IMR-90 (cell line): Measurements from ENCODE around the gene MIEN1. TPM values are rescaled to one million over a fixed set of nuclear protein-coding genes. Genes with fewer than 3 reads are reported as not detected.

Experiments
- ATAC-seq: fragments of 200-7000 bp; cut with Tn5 transposase; 2 replicates; pipeline ENCODE4 v1.9.1; 2020; ENCODE audit warnings: low read depth, mild to moderate bottlenecking, moderate library complexity
- BruUV-seq: library from RNA; stranded (reverse); fragments of 400-500 nt; replicated peaks from 2 replicates; lab custom pipeline; 2021; lab: Mats Ljungman, UMichigan
- CTCF ChIA-PET: fragments of 300-600 bp; formaldehyde crosslinking; extraction: SDS; loops from one replicate; lab custom pipeline; 2021; ENCODE audit warnings: antibody characterized with exemption; lab: Yijun Ruan, JAX
- POLR2A ChIA-PET: fragments of 300-600 bp; sonication (Branson Sonifier 250); formaldehyde crosslinking; loops from one replicate; lab custom pipeline; 2022; ENCODE audit warnings: antibody characterized with exemption; ENCODE audit not compliant: unreplicated experiment; lab: Charles Lee
- DNase-seq: peaks from one replicate; pipeline ENCODE4 v3.0.0; 2013
- H2AFZ ChIP-seq: replicated peaks from 2 replicates; pipeline ENCODE3; 2013; ENCODE audit warnings: low read length, mild to moderate bottlenecking; ENCODE audit not compliant: poor library complexity
- H2AK5ac ChIP-seq: 2 replicates; pipeline ENCODE4 v1.6.1; 2013; ENCODE audit warnings: low read depth, low read length, inconsistent platforms
- H2AK9ac ChIP-seq: replicated peaks from 2 replicates; pipeline ENCODE3; 2013; ENCODE audit warnings: mild to moderate bottlenecking, low read depth, low read length, moderate library complexity; ENCODE audit not compliant: poor library complexity
- H2BK120ac ChIP-seq: 2 replicates; pipeline ENCODE4 v1.6.1; 2013; ENCODE audit warnings: low read depth, low read length, inconsistent platforms
- H2BK15ac ChIP-seq: 3 replicates; pipeline ENCODE4 v1.6.1; 2013; ENCODE audit warnings: low read depth, low read length, inconsistent platforms
- H2BK20ac ChIP-seq: 2 replicates; pipeline ENCODE4 v1.6.1; 2013; ENCODE audit warnings: low read depth, mild to moderate bottlenecking, inconsistent platforms, low read length, moderate library complexity
- H2BK5ac ChIP-seq: 2 replicates; pipeline ENCODE4 v1.6.1; 2013; ENCODE audit warnings: mild to moderate bottlenecking, low read depth, low read length, inconsistent platforms; ENCODE audit not compliant: poor library complexity, severe bottlenecking
- H3K14ac ChIP-seq: replicated peaks from 2 replicates; pipeline ENCODE4 v1.6.1; 2013; ENCODE audit warnings: low read depth, low read length, inconsistent platforms
- H3K18ac ChIP-seq: 2 replicates; pipeline ENCODE4 v1.6.1; 2013; ENCODE audit warnings: low read depth, low read length, control low read depth
- H3K23ac ChIP-seq: 2 replicates; pipeline ENCODE4 v1.6.1; 2013; ENCODE audit warnings: low read depth, low read length, inconsistent platforms
- H3K27ac ChIP-seq: 2 replicates; pipeline ENCODE4 v1.5.1; 2013; ENCODE audit warnings: mild to moderate bottlenecking, control low read depth, low read length; ENCODE audit not compliant: insufficient read depth
- H3K27me3 ChIP-seq: 2 replicates; pipeline ENCODE4 v1.6.1; 2013; ENCODE audit warnings: low read length; ENCODE audit not compliant: control insufficient read depth, insufficient read depth
- H3K36me3 ChIP-seq: 2 replicates; pipeline ENCODE4 v1.6.1; 2013; ENCODE audit warnings: low read length, mixed read lengths; ENCODE audit not compliant: control insufficient read depth, insufficient read depth
- H3K4ac ChIP-seq: 2 replicates; pipeline ENCODE4 v1.6.1; 2013; ENCODE audit warnings: low read depth, low read length, inconsistent platforms
- H3K4me1 ChIP-seq: 2 replicates; pipeline ENCODE4 v1.6.1; 2013; ENCODE audit warnings: low read length, mixed read lengths; ENCODE audit not compliant: control insufficient read depth, insufficient read depth
- H3K4me2 ChIP-seq: 2 replicates; pipeline ENCODE4 v1.6.1; 2013; ENCODE audit warnings: low read depth, mild to moderate bottlenecking, control low read depth, low read length, moderate library complexity
- H3K4me3 ChIP-seq: 2 replicates; pipeline ENCODE4 v1.5.1; 2013; ENCODE audit warnings: low read depth, mild to moderate bottlenecking, control low read depth, low read length, moderate library complexity; ENCODE audit not compliant: insufficient read depth
- H3K56ac ChIP-seq: 2 replicates; pipeline ENCODE4 v1.6.1; 2013; ENCODE audit warnings: low read length, inconsistent platforms; ENCODE audit not compliant: insufficient read depth; ENCODE audit errors: extremely low read depth
- H3K79me1 ChIP-seq, 2 experiments: 2 replicates each; pipeline ENCODE4 v1.6.1; 2013; ENCODE audit warnings: low read length in 2 of 2, inconsistent platforms in 1 of 2, low read depth in 1 of 2
- H3K9ac ChIP-seq: 2 replicates; pipeline ENCODE4 v1.6.1; 2013; ENCODE audit warnings: low read depth, low read length, control low read depth
- H3K9me1 ChIP-seq: 2 replicates; pipeline ENCODE4 v1.6.1; 2013; ENCODE audit warnings: low read length, inconsistent platforms; ENCODE audit not compliant: insufficient read depth
- H3K9me3 ChIP-seq: 2 replicates; pipeline ENCODE4 v1.6.1; 2013; ENCODE audit warnings: low read length; ENCODE audit not compliant: control insufficient read depth, insufficient read depth
- H4K20me1 ChIP-seq: 2 replicates; pipeline ENCODE4 v1.6.1; 2013; ENCODE audit warnings: low read length, inconsistent platforms; ENCODE audit not compliant: insufficient read depth
- H4K5ac ChIP-seq: 2 replicates; pipeline ENCODE4 v1.6.1; 2013; ENCODE audit warnings: mild to moderate bottlenecking, low read depth, low read length, control low read depth
- H4K8ac ChIP-seq, 2 experiments: 2 replicates each; pipeline ENCODE4 v1.6.1; 2013; ENCODE audit warnings: low read depth in 2 of 2, low read length in 2 of 2, control low read depth in 1 of 2, inconsistent platforms in 1 of 2
- H4K91ac ChIP-seq: 2 replicates; pipeline ENCODE4 v1.6.1; 2013; ENCODE audit warnings: low read depth, low read length, inconsistent platforms; ENCODE audit not compliant: insufficient read depth
- CEBPB ChIP-seq: IDR thresholded peaks from 2 replicates; pipeline ENCODE4 v1.6.1; 2012; ENCODE audit warnings: low read depth, low read length, improper control_type of control experiment
- CHD1 ChIP-seq: IDR thresholded peaks from 2 replicates; pipeline ENCODE4 v1.6.1; 2012; ENCODE audit warnings: low read depth, low read length, improper control_type of control experiment
- MAFK ChIP-seq: IDR thresholded peaks from 2 replicates; pipeline ENCODE4 v1.6.1; 2012; ENCODE audit warnings: low read depth, low read length, improper control_type of control experiment
- MXI1 ChIP-seq: IDR thresholded peaks from 2 replicates; pipeline ENCODE4 v1.6.1; 2012; ENCODE audit warnings: low read depth, mild to moderate bottlenecking, low read length, moderate library complexity, borderline replicate concordance
- NFE2L2 ChIP-seq: fragments of 150-350 bp; IDR thresholded peaks from 2 replicates; pipeline ENCODE4 v1.6.1; 2016; ENCODE audit warnings: low read depth, mild to moderate bottlenecking, low read length
- RAD21 ChIP-seq: IDR thresholded peaks from 2 replicates; pipeline ENCODE4 v1.6.1; 2012; ENCODE audit warnings: low read length, improper control_type of control experiment
- USF2 ChIP-seq: fragments of 150-350 bp; IDR thresholded peaks from 2 replicates; pipeline ENCODE4 v1.6.1; 2017; ENCODE audit warnings: mild to moderate bottlenecking, antibody characterized with exemption, low read length, low read depth
- WGBS, 2 experiments: methylation state at CpG; one replicate each; pipeline versions ENCODE4 v1.1.5 to v1.1.7; 2013; ENCODE audit warnings: missing lambda C conversion rate in 2 of 2; ENCODE audit not compliant: insufficient read length in 1 of 2; ENCODE audit errors: extremely low coverage in 2 of 2; 5-methylcytosine and 5-hydroxymethylcytosine counted together
- dilution Hi-C: fragments of 300-500 bp; cut with HindIII; formaldehyde crosslinking; loops from one replicate; pipeline ENCODE4 v1.14.3; 2018; ENCODE audit warnings: low sequenced_read_pairs; ENCODE audit not compliant: unreplicated experiment
- in situ Hi-C: fragments of 300-500 bp; cut with MboI; formaldehyde crosslinking; loops from 3 replicates; pipeline ENCODE4 v1.14.3; 2019; ENCODE audit warnings: low sequenced_read_pairs, inconsistent platforms, mixed read lengths
- intact Hi-C: fragments of 100-400 bp; cut with micrococcal nuclease; formaldehyde crosslinking; loops from 2 replicates; pipeline ENCODE4 v1.10.0; 2022
- polyA plus RNA-seq, 3 experiments: library from polyadenylated mRNA; depleted of rRNA; stranded (reverse); fragments of >200 nt; gene quantifications; 2 replicates each; pipeline ENCODE4 v1.2.3, GENCODE V29; 2012; ENCODE audit warnings: low replicate concordance in 1 of 3
- total RNA-seq: library from RNA; depleted of rRNA; stranded (reverse); fragments of >200 nt; gene quantifications from 2 replicates; pipeline ENCODE4 v1.2.3, GENCODE V29; 2012

The MIEN1 gene
- total and polyA plus RNA-seq, 2 of the 4 experiments (the other 2 are of a cell fraction) = 20.3 to 75.6 TPM

GRCh38 chr17:39735882-39736281 is 5.5 kb upstream of the MIEN1 start:
- Histone ChIP-seq H3K18ac (no peak overlapping the region), H3K4me3 (no peak overlapping the region), H3K9me1 (0 out of 2 replicates have a peak, but pooled peaks cover 6% of the 10 kb centered on the region), H2BK15ac (no peak overlapping the region), H4K91ac (no peak overlapping the region), H3K9me3 (no peaks in the 10 kb centered on the region), H4K8ac (no peak overlapping the region), H3K27ac (no peak overlapping the region), H2AK5ac (no peak overlapping the region), H2AK9ac (no peak overlapping the region), H2AFZ (no peak overlapping the region), H2BK20ac (no peak overlapping the region), H3K4ac (no peak overlapping the region), H3K79me1 (no peaks in the 10 kb centered on the region), H2BK120ac (no peak overlapping the region), H3K4me1 (peaks cover 16% of the 10 kb centered on the region; the same call in 1 of the 2 replicates), H2BK5ac (no peak overlapping the region), H3K27me3 (peaks cover 28% of the 10 kb centered on the region), H3K56ac (no peak overlapping the region), H3K23ac (no peak overlapping the region), H3K9ac (no peak overlapping the region), H3K14ac (no peak overlapping the region), H3K36me3 (no peaks in the 10 kb centered on the region), H3K4me2 (no peak overlapping the region), H4K20me1 (no peaks in the 10 kb centered on the region), H4K5ac (no peak overlapping the region)
- WGBS, 2 experiments = 25% methylated on average over 1 of the region's 2 CpGs; no CpG with 5 or more reads in 1 of the 2 experiments
- ATAC-seq (no peak), DNase-seq (no peak)
- dilution Hi-C loops (no loop called here), in situ Hi-C loops (no loop called here), intact Hi-C loops (no loop called here)
- ChIA-PET CTCF (no interaction called here), POLR2A (no interaction called here)
- TF ChIP-seq MAFK (no peak), NFE2L2 (no peak), CEBPB (no peak), RAD21 (no peak), CHD1 (no peak), USF2 (no peak), MXI1 (no peak)
- no TSS peak for BruUV-seq
